ENCODE data around the gene PON2.

DNA sequence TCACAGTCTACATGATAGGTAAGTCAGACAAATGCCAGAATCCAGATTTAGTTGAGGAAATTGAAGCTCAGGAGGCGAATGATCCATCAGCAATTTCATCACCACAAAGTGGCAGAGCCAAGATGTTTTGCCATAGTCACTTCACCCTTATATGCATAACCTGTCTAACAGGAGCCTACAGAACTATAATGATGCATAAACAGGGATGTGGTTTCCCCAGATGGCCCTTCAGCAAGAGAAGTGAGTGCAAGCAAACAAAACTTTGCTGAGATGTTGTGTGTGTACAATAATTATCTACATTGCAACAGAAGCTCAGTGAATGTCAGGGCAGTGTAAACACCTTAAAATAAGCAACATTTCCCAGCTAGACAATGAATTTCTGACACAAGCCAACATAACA lies 67.2 kb downstream of the PON2 start:
- TF ChIP-seq, protein P1, sequence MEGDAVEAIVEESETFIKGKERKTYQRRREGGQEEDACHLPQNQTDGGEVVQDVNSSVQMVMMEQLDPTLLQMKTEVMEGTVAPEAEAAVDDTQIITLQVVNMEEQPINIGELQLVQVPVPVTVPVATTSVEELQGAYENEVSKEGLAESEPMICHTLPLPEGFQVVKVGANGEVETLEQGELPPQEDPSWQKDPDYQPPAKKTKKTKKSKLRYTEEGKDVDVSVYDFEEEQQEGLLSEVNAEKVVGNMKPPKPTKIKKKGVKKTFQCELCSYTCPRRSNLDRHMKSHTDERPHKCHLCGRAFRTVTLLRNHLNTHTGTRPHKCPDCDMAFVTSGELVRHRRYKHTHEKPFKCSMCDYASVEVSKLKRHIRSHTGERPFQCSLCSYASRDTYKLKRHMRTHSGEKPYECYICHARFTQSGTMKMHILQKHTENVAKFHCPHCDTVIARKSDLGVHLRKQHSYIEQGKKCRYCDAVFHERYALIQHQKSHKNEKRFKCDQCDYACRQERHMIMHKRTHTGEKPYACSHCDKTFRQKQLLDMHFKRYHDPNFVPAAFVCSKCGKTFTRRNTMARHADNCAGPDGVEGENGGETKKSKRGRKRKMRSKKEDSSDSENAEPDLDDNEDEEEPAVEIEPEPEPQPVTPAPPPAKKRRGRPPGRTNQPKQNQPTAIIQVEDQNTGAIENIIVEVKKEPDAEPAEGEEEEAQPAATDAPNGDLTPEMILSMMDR (IDR thresholded peaks at IDR 0.05; ENCODE audit: insufficient read depth, low read length, poor library complexity, severe bottlenecking) = no peak
- TF ChIP-seq EZH2phosphoT487 (conservative IDR thresholded peaks at IDR 0.05; ENCODE audit: low read length) = no peak
